Right atrium auricular region (tissue), 2 donors: ENCODE data around the gene TMEM221. TPM values are rescaled to one million over a fixed set of nuclear protein-coding genes. Genes with fewer than 3 reads are reported as not detected.
"Not testable (repeated sequence)": the region's sequence is repeated elsewhere in the genome, so short reads cannot be mapped to it uniquely, and the experiment has no call there.

Experiments
- DNase-seq: peaks from one replicate; pipeline ENCODE4 v3.0.0-alpha.2; 2019; ENCODE audit warnings: low spot score
- H3K27ac ChIP-seq, 2 donors: fragments of 200-600 bp; sonication (generic); 1 replicate in 1 of 2; 2 replicates in 1 of 2; pipeline ENCODE4 v1.5.1; 2016 to 2019
- H3K27me3 ChIP-seq, 2 donors: fragments of 200-600 bp; sonication (generic); one replicate each; pipeline versions ENCODE4 v1.5.1 to v1.6.0; 2017 to 2019
- H3K36me3 ChIP-seq: fragments of 200-600 bp; sonication (generic); one replicate; pipeline ENCODE4 v1.5.1; 2016
- H3K4me1 ChIP-seq, 2 donors: fragments of 200-600 bp; sonication (generic); one replicate each; pipeline versions ENCODE4 v1.5.1 to v1.6.0; 2017 to 2019
- H3K4me3 ChIP-seq, 2 donors: fragments of 200-600 bp; sonication (generic); 1 replicate in 1 of 2; 2 replicates in 1 of 2; pipeline ENCODE4 v1.5.1; 2017 to 2019; ENCODE audit warnings: mild to moderate bottlenecking in 1 of 2, moderate library complexity in 1 of 2
- H3K9me3 ChIP-seq, 2 donors: fragments of 200-600 bp; sonication (generic); one replicate each; pipeline ENCODE4 v1.5.1; 2019
- total RNA-seq, 2 donors: library from RNA; depleted of rRNA; stranded (reverse); fragments of >200 nt; gene quantifications; one replicate each; pipeline ENCODE4 v1.1.0, GENCODE V29; 2016
- TF ChIP-seq, protein P1 (sequence below), 2 donors: fragments of 200-600 bp; sonication (generic); IDR thresholded peaks; one replicate each; pipeline ENCODE4 v1.5.1; 2019; ENCODE audit warnings: antibody characterized with exemption in 2 of 2

The TMEM221 gene
- total RNA-seq, 2 donors from 2014 or later, result 0.30 to 0.51 TPM

- Histone ChIP-seq H3K27ac (peak overlapping the region; percentile 78), H3K27me3 (no peaks in the 10 kb centered on the region), H3K4me1 (peaks cover 0 to 29% of the 10 kb centered on the region in 2 donors), H3K9me3 (no peaks in the 10 kb centered on the region), H3K36me3 (peaks cover 2% of the 10 kb centered on the region), H3K4me3 (no peak overlapping the region)
- TF ChIP-seq, protein P1, sequence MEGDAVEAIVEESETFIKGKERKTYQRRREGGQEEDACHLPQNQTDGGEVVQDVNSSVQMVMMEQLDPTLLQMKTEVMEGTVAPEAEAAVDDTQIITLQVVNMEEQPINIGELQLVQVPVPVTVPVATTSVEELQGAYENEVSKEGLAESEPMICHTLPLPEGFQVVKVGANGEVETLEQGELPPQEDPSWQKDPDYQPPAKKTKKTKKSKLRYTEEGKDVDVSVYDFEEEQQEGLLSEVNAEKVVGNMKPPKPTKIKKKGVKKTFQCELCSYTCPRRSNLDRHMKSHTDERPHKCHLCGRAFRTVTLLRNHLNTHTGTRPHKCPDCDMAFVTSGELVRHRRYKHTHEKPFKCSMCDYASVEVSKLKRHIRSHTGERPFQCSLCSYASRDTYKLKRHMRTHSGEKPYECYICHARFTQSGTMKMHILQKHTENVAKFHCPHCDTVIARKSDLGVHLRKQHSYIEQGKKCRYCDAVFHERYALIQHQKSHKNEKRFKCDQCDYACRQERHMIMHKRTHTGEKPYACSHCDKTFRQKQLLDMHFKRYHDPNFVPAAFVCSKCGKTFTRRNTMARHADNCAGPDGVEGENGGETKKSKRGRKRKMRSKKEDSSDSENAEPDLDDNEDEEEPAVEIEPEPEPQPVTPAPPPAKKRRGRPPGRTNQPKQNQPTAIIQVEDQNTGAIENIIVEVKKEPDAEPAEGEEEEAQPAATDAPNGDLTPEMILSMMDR (IDR thresholded peaks at IDR 0.05), result no peak
- DNase-seq, result peak; percentile 66
Measured at GRCh38 chr19:17475541-17476115, 27.2 kb upstream of the TMEM221 start.

- H3K27ac ChIP-seq, result peak overlapping the region; percentile 78
- H3K36me3 ChIP-seq, DNase-seq, H3K4me3 ChIP-seq, H3K9me3 ChIP-seq, H3K27me3 ChIP-seq: not testable (repeated sequence)
- H3K4me1 ChIP-seq, result peaks cover 0 to 29% of the 10 kb centered on the region in 2 donors
Measured at GRCh38 chr19:17475011-17475540, 26.6 kb upstream of the TMEM221 start.

- peak overlapping the region; percentile 47 to 49 for H3K27ac ChIP-seq
- no peaks in the 10 kb centered on the region for H3K9me3 ChIP-seq
- TF ChIP-seq, protein P1 (IDR thresholded peaks at IDR 0.05), result no peak
- peaks cover 0 to 40% of the 10 kb centered on the region in 2 donors for H3K4me1 ChIP-seq
- H3K4me3 ChIP-seq, result no peak overlapping the region
- H3K27me3 ChIP-seq, result no peaks in the 10 kb centered on the region
- peaks cover 2% of the 10 kb centered on the region for H3K36me3 ChIP-seq
- DNase-seq, result no peak
Measured at GRCh38 chr19:17473041-17473440, 24.6 kb upstream of the TMEM221 start.

GRCh38 chr19:17471410-17472125, 23.1 kb upstream of the TMEM221 start:
- Histone ChIP-seq H3K36me3 (peaks cover 2% of the 10 kb centered on the region), H3K4me3 (peak overlapping the region in 1 of 2 donors; percentile 93), H3K4me1 (peaks cover 0 to 40% of the 10 kb centered on the region in 2 donors), H3K9me3 (no peaks in the 10 kb centered on the region), H3K27me3 (no peaks in the 10 kb centered on the region), H3K27ac (peak overlapping the region; percentile 90 to 93)
- TF ChIP-seq, protein P1 (IDR thresholded peaks at IDR 0.05), result no peak
- DNase-seq, result no peak

DNA sequence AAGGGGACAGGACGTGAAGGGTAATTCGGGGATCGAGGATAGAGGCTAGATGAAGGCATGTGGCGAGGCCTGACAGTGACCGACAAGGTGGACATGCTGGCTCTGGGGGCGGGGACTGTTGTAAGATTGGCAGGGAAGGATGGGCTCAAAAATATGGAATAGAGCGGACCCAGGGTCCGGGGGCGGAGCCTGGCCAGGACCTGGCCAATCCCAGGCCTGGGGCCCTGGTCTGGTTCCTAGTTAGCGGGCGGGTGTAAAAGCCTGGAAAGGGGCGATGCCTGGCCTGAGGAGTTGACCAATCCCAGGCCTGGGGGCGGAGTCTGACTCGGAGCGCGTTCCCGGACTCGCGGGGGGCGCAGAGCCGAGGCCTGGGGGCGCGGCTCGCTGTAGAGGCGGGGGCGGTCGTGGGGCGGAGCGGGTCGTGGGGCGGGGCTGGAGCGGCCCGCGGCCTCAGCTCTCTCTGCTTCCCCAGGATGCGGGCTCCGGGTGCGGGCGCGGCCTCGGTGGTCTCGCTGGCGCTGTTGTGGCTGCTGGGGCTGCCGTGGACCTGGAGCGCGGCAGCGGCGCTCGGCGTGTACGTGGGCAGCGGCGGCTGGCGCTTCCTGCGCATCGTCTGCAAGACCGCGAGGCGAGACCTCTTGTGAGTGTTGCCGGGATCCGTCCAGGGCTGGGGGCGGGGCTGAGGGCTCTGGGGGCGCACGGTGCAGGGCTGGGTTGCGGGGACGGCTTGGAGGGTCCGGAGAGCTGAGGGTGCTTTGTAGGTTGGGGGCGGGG, 21.8 kb upstream of the TMEM221 start, which contains the start of gene SLC27A1:
Gene SLC27A1 (plus strand): TSS at position 457 of the 774 bp plus-strand sequence. CDS start 17 bp downstream, at position 474.
- peak; percentile 99 for DNase-seq
- TF ChIP-seq, protein P1 (IDR thresholded peaks at IDR 0.05), result no peak
- H3K9me3 ChIP-seq, result no peaks in the 10 kb centered on the region
- H3K4me3 ChIP-seq, result peak within 1 kb of the TSS; percentile 75 to 93
- H3K27ac ChIP-seq, result peak within 1 kb of the TSS; percentile 90 to 93
- peaks cover 0 to 34% of the 10 kb centered on the region in 2 donors for H3K4me1 ChIP-seq
- H3K36me3 ChIP-seq, result peaks cover 2% of the 10 kb centered on the region
- H3K27me3 ChIP-seq, result no peaks in the 10 kb centered on the region
